ENCODE data around the gene SELENOS. TPM values are rescaled to one million over a fixed set of nuclear protein-coding genes. Genes with fewer than 3 reads are reported as not detected.

The SELENOS gene
- total RNA-seq, 1 donor from 2014 or later, result 46.9 TPM

- H3K4me1 Mint-ChIP-seq (ENCODE audit: low read depth, unreplicated experiment), result peaks cover 29% of the 10 kb centered on the region
- H3K36me3 Mint-ChIP-seq (ENCODE audit: unreplicated experiment), result no peaks in the 10 kb centered on the region
- no peak for DNase-seq
- peaks cover 3% of the 10 kb centered on the region for H3K27me3 Mint-ChIP-seq (ENCODE audit: unreplicated experiment)
- no peaks in the 10 kb centered on the region for H3K9me3 Mint-ChIP-seq (ENCODE audit: unreplicated experiment)
- H3K4me3 Mint-ChIP-seq (ENCODE audit: unreplicated experiment), result no peak overlapping the region
- no peak for TF ChIP-seq CTCF (IDR thresholded peaks at IDR 0.05; ENCODE audit: partially characterized antibody, unreplicated experiment)
- H3K27ac Mint-ChIP-seq (ENCODE audit: unreplicated experiment), result no peak overlapping the region
Measured at GRCh38 chr15:101244889-101245668, 32.2 kb downstream of the SELENOS start.

- Mint-ChIP-seq H3K9me3 (ENCODE audit: unreplicated experiment) (no peaks in the 10 kb centered on the region), H3K4me3 (ENCODE audit: unreplicated experiment) (no peak overlapping the region), H3K27ac (ENCODE audit: unreplicated experiment) (no peak overlapping the region), H3K36me3 (ENCODE audit: unreplicated experiment) (no peaks in the 10 kb centered on the region), H3K4me1 (ENCODE audit: low read depth, unreplicated experiment) (peaks cover 25% of the 10 kb centered on the region), H3K27me3 (ENCODE audit: unreplicated experiment) (peaks cover 3% of the 10 kb centered on the region)
- no peak for TF ChIP-seq CTCF (IDR thresholded peaks at IDR 0.05; ENCODE audit: partially characterized antibody, unreplicated experiment)
- DNase-seq, result no peak
Measured at GRCh38 chr15:101244036-101244781, 33.1 kb downstream of the SELENOS start.

GRCh38 chr15:101243420-101243819, 33.9 kb downstream of the SELENOS start:
- Mint-ChIP-seq H3K4me1 (ENCODE audit: low read depth, unreplicated experiment) (peaks cover 23% of the 10 kb centered on the region), H3K9me3 (ENCODE audit: unreplicated experiment) (no peaks in the 10 kb centered on the region), H3K36me3 (ENCODE audit: unreplicated experiment) (no peaks in the 10 kb centered on the region), H3K27me3 (ENCODE audit: unreplicated experiment) (peaks cover 3% of the 10 kb centered on the region), H3K27ac (ENCODE audit: unreplicated experiment) (no peak overlapping the region), H3K4me3 (ENCODE audit: unreplicated experiment) (no peak overlapping the region)
- TF ChIP-seq CTCF (IDR thresholded peaks at IDR 0.05; ENCODE audit: partially characterized antibody, unreplicated experiment), result no peak
- DNase-seq, result no peak

- H3K4me1 Mint-ChIP-seq (ENCODE audit: low read depth, unreplicated experiment), result peaks cover 24% of the 10 kb centered on the region
- no peak for DNase-seq
- no peak for TF ChIP-seq CTCF (IDR thresholded peaks at IDR 0.05; ENCODE audit: partially characterized antibody, unreplicated experiment)
- H3K27me3 Mint-ChIP-seq (ENCODE audit: unreplicated experiment), result peaks cover 3% of the 10 kb centered on the region
- H3K36me3 Mint-ChIP-seq (ENCODE audit: unreplicated experiment), result no peaks in the 10 kb centered on the region
- H3K9me3 Mint-ChIP-seq (ENCODE audit: unreplicated experiment), result no peaks in the 10 kb centered on the region
- no peak overlapping the region for H3K4me3 Mint-ChIP-seq (ENCODE audit: unreplicated experiment)
- no peak overlapping the region for H3K27ac Mint-ChIP-seq (ENCODE audit: unreplicated experiment)
Measured at GRCh38 chr15:101242999-101243336, 34.3 kb downstream of the SELENOS start.

All from glutamatergic neuron (in vitro differentiated cells).